Endothelial cell (in vitro differentiated cells): ENCODE measurements around the gene TNS2. TPM values are rescaled to one million over a fixed set of nuclear protein-coding genes. Genes with fewer than 3 reads are reported as not detected.

Experiments used
- DNase-seq: peaks from one replicate; pipeline ENCODE4 v3.0.0; 2021; ENCODE audit warnings: low spot score
- H3K27ac Mint-ChIP-seq: one replicate; pipeline ENCODE4 v1.8.0; 2021; ENCODE audit warnings: mixed read lengths, inconsistent platforms; ENCODE audit not compliant: unreplicated experiment
- H3K27me3 Mint-ChIP-seq: one replicate; pipeline ENCODE4 v1.8.0; 2021; ENCODE audit warnings: mild to moderate bottlenecking, moderate library complexity, mixed read lengths, inconsistent platforms; ENCODE audit not compliant: unreplicated experiment
- H3K36me3 Mint-ChIP-seq: one replicate; pipeline ENCODE4 v1.8.0; 2021; ENCODE audit warnings: mild to moderate bottlenecking, low read depth, mixed read lengths, inconsistent platforms; ENCODE audit not compliant: unreplicated experiment
- H3K4me1 Mint-ChIP-seq: one replicate; pipeline ENCODE4 v1.8.0; 2021; ENCODE audit warnings: mild to moderate bottlenecking, mixed read lengths, inconsistent platforms; ENCODE audit not compliant: unreplicated experiment
- H3K4me3 Mint-ChIP-seq: one replicate; pipeline ENCODE4 v1.8.0; 2021; ENCODE audit warnings: mild to moderate bottlenecking, mixed read lengths, inconsistent platforms; ENCODE audit not compliant: unreplicated experiment
- H3K9me3 Mint-ChIP-seq: one replicate; pipeline ENCODE4 v1.8.0; 2021; ENCODE audit warnings: mixed read lengths, inconsistent platforms; ENCODE audit not compliant: unreplicated experiment
- CTCF ChIP-seq: fragments of 200-600 bp; sonication (generic); IDR thresholded peaks from one replicate; pipeline ENCODE4 v1.5.0; 2021; ENCODE audit warnings: antibody characterized with exemption; ENCODE audit not compliant: unreplicated experiment
- total RNA-seq: library from RNA; stranded (reverse); fragmentation: NEBNext Ultra II Directional; extraction: Animal tissue kit (Norgen Biotek cat#: 25700); gene quantifications from one replicate; pipeline ENCODE4 v1.2.1, GENCODE V29; 2021; ENCODE audit not compliant: unreplicated experiment

Gene TNS2
- total RNA-seq, 1 donor from 2014 or later: 112 TPM

GRCh38 chr12:53074999-53075370 lies 25.1 kb downstream of the TNS2 start:
- TF ChIP-seq CTCF: no peak
- peaks cover 29% of the 10 kb centered on the region for H3K4me1 Mint-ChIP-seq
- no peak overlapping the region for H3K27ac Mint-ChIP-seq
- DNase-seq: no peak
- H3K27me3 Mint-ChIP-seq: peaks cover 9% of the 10 kb centered on the region
- H3K36me3 Mint-ChIP-seq: peaks cover 43% of the 10 kb centered on the region
- H3K9me3 Mint-ChIP-seq: no peaks in the 10 kb centered on the region
- H3K4me3 Mint-ChIP-seq: peak overlapping the region; percentile 14

- Mint-ChIP-seq H3K27me3 (peaks cover 6% of the 10 kb centered on the region), H3K4me3 (no peak overlapping the region), H3K27ac (no peak overlapping the region), H3K9me3 (no peaks in the 10 kb centered on the region), H3K36me3 (peaks cover 35% of the 10 kb centered on the region), H3K4me1 (peaks cover 23% of the 10 kb centered on the region)
- DNase-seq: no peak
- TF ChIP-seq CTCF: no peak
Observed at GRCh38 chr12:53076461-53076860, 26.6 kb downstream of the TNS2 start.

GRCh38 chr12:53077030-53077429 lies 27.2 kb downstream of the TNS2 start:
- DNase-seq: no peak
- Mint-ChIP-seq H3K27me3 (peaks cover 3% of the 10 kb centered on the region), H3K27ac (no peak overlapping the region), H3K36me3 (peaks cover 31% of the 10 kb centered on the region), H3K4me3 (no peak overlapping the region), H3K9me3 (no peaks in the 10 kb centered on the region), H3K4me1 (peaks cover 18% of the 10 kb centered on the region)
- no peak for TF ChIP-seq CTCF

- peak overlapping the region; percentile 88 for H3K4me3 Mint-ChIP-seq
- no peak for DNase-seq
- peaks cover 8% of the 10 kb centered on the region for H3K4me1 Mint-ChIP-seq
- H3K36me3 Mint-ChIP-seq: peaks cover 20% of the 10 kb centered on the region
- TF ChIP-seq CTCF: no peak
- H3K27ac Mint-ChIP-seq: no peak overlapping the region
- peaks cover 2% of the 10 kb centered on the region for H3K27me3 Mint-ChIP-seq
- no peaks in the 10 kb centered on the region for H3K9me3 Mint-ChIP-seq
Observed at GRCh38 chr12:53078425-53079225, 28.8 kb downstream of the TNS2 start.
